K562 (cell line): Measurements from ENCODE around the gene CAST. TPM values are rescaled to one million over a fixed set of nuclear protein-coding genes. Genes with fewer than 3 reads are reported as not detected.

ENCODE experiments used
- CBX5 ChIP-seq: IDR thresholded peaks from 2 replicates; pipeline ENCODE4 v1.6.1; 2014; ENCODE audit warnings: low read depth, borderline replicate concordance
- CHD2 ChIP-seq: IDR thresholded peaks from 2 replicates; pipeline ENCODE4 v1.6.1; 2011; ENCODE audit warnings: low read depth, low read length
- DACH1 ChIP-seq: fragments of 450-650 bp; IDR thresholded peaks from 2 replicates; pipeline ENCODE4 v1.6.1; 2018; ENCODE audit not compliant: partially characterized antibody
- DIDO1 ChIP-seq: fragments of 450-650 bp; IDR thresholded peaks from 2 replicates; pipeline ENCODE4 v1.6.1; 2016; ENCODE audit warnings: low read depth, missing biosample characterization, missing genetic modification characterization
- EWSR1 ChIP-seq: fragments of 450-650 bp; IDR thresholded peaks from 2 replicates; pipeline ENCODE4 v1.6.1; 2018; ENCODE audit warnings: borderline replicate concordance, mild to moderate bottlenecking, low read depth, moderate library complexity; ENCODE audit not compliant: partially characterized antibody
- EZH2 ChIP-seq: IDR thresholded peaks from 2 replicates; pipeline ENCODE4 v1.6.1; 2012; ENCODE audit warnings: low read depth, mild to moderate bottlenecking, inconsistent platforms, low read length, borderline replicate concordance
- JUN ChIP-seq, 2 experiments: sonication (generic) in 1 of 2; formaldehyde crosslinking in 1 of 2; IDR thresholded peaks; 2 replicates each; pipeline versions ENCODE4 v1.6.1 to v1.8.0; 2012 to 2022; ENCODE audit warnings: borderline replicate concordance in 2 of 2, mild to moderate bottlenecking in 2 of 2, improper control_type of control experiment in 1 of 2, low read depth in 1 of 2, low read length in 1 of 2, missing genetic modification reagents in 1 of 2
- KLF13 ChIP-seq: fragments of 450-650 bp; IDR thresholded peaks from 2 replicates; pipeline ENCODE4 v1.6.1; 2016; ENCODE audit warnings: missing genetic modification characterization, low read depth, mild to moderate bottlenecking, missing compliant biosample characterization, moderate library complexity, borderline replicate concordance
- MAZ ChIP-seq, 2 experiments: fragments of 450-650 bp in 1 of 2; sonication (generic) in 1 of 2; formaldehyde crosslinking; IDR thresholded peaks in 1 of 2; conservative IDR thresholded peaks in 1 of 2; 2 replicates each; pipeline versions ENCODE4 v1.4.0 to v1.5.0; 2020; ENCODE audit warnings: mild to moderate bottlenecking in 1 of 2, missing genetic modification reagents in 1 of 2
- NCOA4 ChIP-seq: fragments of 450-650 bp; IDR thresholded peaks from 2 replicates; pipeline ENCODE4 v1.6.1; 2018; ENCODE audit warnings: mild to moderate bottlenecking; ENCODE audit not compliant: partially characterized antibody
- NR2C1 ChIP-seq, 2 experiments: fragments of 450-650 bp; IDR thresholded peaks; 2 replicates each; pipeline ENCODE4 v1.6.1; 2017; ENCODE audit warnings: mild to moderate bottlenecking in 2 of 2, antibody characterized with exemption in 1 of 2, inconsistent platforms in 1 of 2, missing compliant biosample characterization in 1 of 2, missing genetic modification characterization in 1 of 2
- PCBP2 ChIP-seq: fragments of 200-400 bp; formaldehyde crosslinking; IDR thresholded peaks from 2 replicates; pipeline ENCODE4 v1.6.1; 2018; ENCODE audit warnings: low read length, low read depth, mild to moderate bottlenecking, moderate library complexity; ENCODE audit not compliant: poor library complexity, severe bottlenecking
- POLR2AphosphoS2 ChIP-seq: IDR thresholded peaks from 2 replicates; pipeline ENCODE4 v1.6.1; 2012; ENCODE audit warnings: low read length, improper control_type of control experiment
- PYGO2 ChIP-seq: fragments of 450-650 bp; IDR thresholded peaks from 2 replicates; pipeline ENCODE4 v1.6.1; 2016; ENCODE audit warnings: mild to moderate bottlenecking, missing genetic modification characterization, moderate library complexity, missing compliant biosample characterization
- SMARCA4 ChIP-seq: fragments of 450-650 bp; IDR thresholded peaks from 2 replicates; pipeline ENCODE4 v1.6.1; 2016
- SREBF2 ChIP-seq: sonication (generic); formaldehyde crosslinking; IDR thresholded peaks from 2 replicates; pipeline ENCODE4 v1.4.0; 2020; ENCODE audit warnings: mild to moderate bottlenecking, missing genetic modification reagents
- TCFL5 ChIP-seq: fragments of 250-450 bp; sonication (Bioruptor Pico); conservative IDR thresholded peaks from 2 replicates; pipeline ENCODE4 v1.6.1; 2021; ENCODE audit warnings: mild to moderate bottlenecking, moderate library complexity, matching md5 sums
- ZBTB8A ChIP-seq: fragments of 450-650 bp; IDR thresholded peaks from 2 replicates; pipeline ENCODE4 v1.6.1; 2018; ENCODE audit warnings: mild to moderate bottlenecking, moderate library complexity; ENCODE audit not compliant: partially characterized antibody
- ZNF41 ChIP-seq: fragments of 250-450 bp; sonication (Bioruptor Pico); conservative IDR thresholded peaks from 2 replicates; pipeline ENCODE4 v1.4.0; 2020; ENCODE audit warnings: mild to moderate bottlenecking
- ZNF57 ChIP-seq: fragments of 450-650 bp; formaldehyde crosslinking; IDR thresholded peaks from 2 replicates; pipeline ENCODE4 v1.4.0; 2020; ENCODE audit warnings: mild to moderate bottlenecking, moderate library complexity
- ZNF717 ChIP-seq: fragments of 250-450 bp; sonication (Bioruptor Pico); IDR thresholded peaks from 2 replicates; pipeline ENCODE4 v1.5.0; 2021
- polyA plus RNA-seq, 8 experiments: library from polyadenylated mRNA; depleted of rRNA in 4 of 8; stranded (reverse) in 5 of 8; unstranded in 3 of 8; fragments of >200 nt; fragmentation: Nextera tagmentation in 2 of 8; fragmentation: Illumina TruSeq in 1 of 8; extraction: Ambion mirVana in 2 of 8; extraction: Trizol in 1 of 8; gene quantifications; 2 replicates each; pipeline versions ENCODE4 v1.2.1 to v1.2.3, GENCODE V29; 2011 to 2014; ENCODE audit warnings: inconsistent platforms in 1 of 8, missing spikeins in 1 of 8
- total RNA-seq, 7 experiments: library from RNA; depleted of rRNA in 6 of 7; stranded (reverse); fragments of >200 nt in 6 of 7; fragmentation: Illumina TruSeq in 2 of 7; extraction: Trizol in 2 of 7; gene quantifications; 2 replicates each; pipeline versions ENCODE4 v1.2.1 to v1.2.3, GENCODE V29; 2011 to 2021; ENCODE audit warnings: low replicate concordance in 1 of 7
- TF ChIP-seq, protein P1 (sequence below): fragments of 450-650 bp; IDR thresholded peaks from 2 replicates; pipeline ENCODE4 v1.6.1; 2014; ENCODE audit warnings: low read depth, mild to moderate bottlenecking, moderate library complexity, borderline replicate concordance
- TF ChIP-seq, protein P2 (sequence below): fragments of 450-650 bp; IDR thresholded peaks from 2 replicates; pipeline ENCODE4 v1.6.1; 2017; ENCODE audit warnings: antibody characterized with exemption, mild to moderate bottlenecking

Gene CAST
- total and polyA plus RNA-seq, 9 of the 15 experiments (the other 6 are each of a cell fraction or from before 2014, with no cell fraction given): 55.5 to 136 (median 86.1) TPM

DNA sequence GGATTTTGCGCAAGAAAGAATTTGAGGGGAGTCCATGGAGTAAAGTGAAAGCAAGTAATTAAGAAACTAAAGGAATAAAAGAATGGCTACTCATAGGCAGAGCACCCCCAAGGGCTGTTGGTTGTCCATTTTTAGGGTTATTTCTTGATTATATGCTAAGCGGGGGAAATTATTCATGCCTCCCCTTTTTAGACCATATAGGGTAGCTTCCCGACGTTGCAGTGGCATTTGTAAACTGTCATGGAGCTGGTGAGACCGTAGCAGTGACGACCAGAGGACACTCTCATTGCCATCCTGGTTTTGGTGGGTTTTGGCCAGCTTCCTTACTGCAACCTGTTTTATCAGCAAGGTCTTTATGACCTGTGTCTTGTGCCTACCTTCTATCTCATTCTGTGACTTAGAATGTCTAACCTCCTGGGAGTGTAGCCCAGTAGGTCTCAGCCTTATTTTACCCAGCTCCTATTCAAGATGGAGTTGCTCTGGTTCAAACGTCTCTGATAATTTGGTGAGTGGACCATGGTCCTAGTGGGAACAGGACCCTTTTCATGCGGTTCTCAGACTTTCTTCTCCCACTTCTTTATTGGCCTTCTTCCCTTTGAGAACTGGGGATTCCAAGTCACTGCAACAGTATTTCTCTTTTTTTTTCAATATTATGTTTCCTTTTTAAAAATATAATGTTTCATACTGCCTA, 146.8 kb downstream of the CAST start (continued):
- TF ChIP-seq SREBF2 (CRISPR knock-in tag) (no peak), ZNF41 (CRISPR knock-in tag) (peak; percentile 95), EZH2 (no peak), EWSR1 (no peak), POLR2AphosphoS2 (no peak), SMARCA4 (no peak), ZNF57 (CRISPR knock-in tag) (peak; percentile 84; the same call in 1 of the 2 replicates), JUN (IDR thresholded peaks at IDR 0.05; ENCODE audit: borderline replicate concordance, low read depth, low read length) (no peak), JUN (CRISPR knock-in tag; IDR thresholded peaks at IDR 0.05; ENCODE audit: borderline replicate concordance) (no peak), ZBTB8A (no peak), ZNF717 (CRISPR knock-in tag) (0 out of 2 replicates have a peak, but pooled peaks have one; percentile 58), PCBP2 (no peak), TCFL5 (CRISPR knock-in tag) (peak; percentile 93), PYGO2 (tag) (peak; percentile 98), CHD2 (no peak), MAZ (CRISPR knock-in tag; conservative IDR thresholded peaks at IDR 0.05 in 1 of 2, IDR thresholded peaks at IDR 0.05 in 1 of 2) (peak in 1 of 2 experiments; percentile 97; a peak in 2 of 4 replicates), KLF13 (peak; percentile 72; the same call in 1 of the 2 replicates), NR2C1 (IDR thresholded peaks at IDR 0.05) (no peak), NR2C1 (tag; IDR thresholded peaks at IDR 0.05) (peak; percentile 95), DIDO1 (peak; percentile 77; the same call in 1 of the 2 replicates), DACH1 (no peak), CBX5 (no peak), NCOA4 (no peak)
- TF ChIP-seq, protein P1, sequence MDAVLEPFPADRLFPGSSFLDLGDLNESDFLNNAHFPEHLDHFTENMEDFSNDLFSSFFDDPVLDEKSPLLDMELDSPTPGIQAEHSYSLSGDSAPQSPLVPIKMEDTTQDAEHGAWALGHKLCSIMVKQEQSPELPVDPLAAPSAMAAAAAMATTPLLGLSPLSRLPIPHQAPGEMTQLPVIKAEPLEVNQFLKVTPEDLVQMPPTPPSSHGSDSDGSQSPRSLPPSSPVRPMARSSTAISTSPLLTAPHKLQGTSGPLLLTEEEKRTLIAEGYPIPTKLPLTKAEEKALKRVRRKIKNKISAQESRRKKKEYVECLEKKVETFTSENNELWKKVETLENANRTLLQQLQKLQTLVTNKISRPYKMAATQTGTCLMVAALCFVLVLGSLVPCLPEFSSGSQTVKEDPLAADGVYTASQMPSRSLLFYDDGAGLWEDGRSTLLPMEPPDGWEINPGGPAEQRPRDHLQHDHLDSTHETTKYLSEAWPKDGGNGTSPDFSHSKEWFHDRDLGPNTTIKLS: no peak
- TF ChIP-seq, protein P2, sequence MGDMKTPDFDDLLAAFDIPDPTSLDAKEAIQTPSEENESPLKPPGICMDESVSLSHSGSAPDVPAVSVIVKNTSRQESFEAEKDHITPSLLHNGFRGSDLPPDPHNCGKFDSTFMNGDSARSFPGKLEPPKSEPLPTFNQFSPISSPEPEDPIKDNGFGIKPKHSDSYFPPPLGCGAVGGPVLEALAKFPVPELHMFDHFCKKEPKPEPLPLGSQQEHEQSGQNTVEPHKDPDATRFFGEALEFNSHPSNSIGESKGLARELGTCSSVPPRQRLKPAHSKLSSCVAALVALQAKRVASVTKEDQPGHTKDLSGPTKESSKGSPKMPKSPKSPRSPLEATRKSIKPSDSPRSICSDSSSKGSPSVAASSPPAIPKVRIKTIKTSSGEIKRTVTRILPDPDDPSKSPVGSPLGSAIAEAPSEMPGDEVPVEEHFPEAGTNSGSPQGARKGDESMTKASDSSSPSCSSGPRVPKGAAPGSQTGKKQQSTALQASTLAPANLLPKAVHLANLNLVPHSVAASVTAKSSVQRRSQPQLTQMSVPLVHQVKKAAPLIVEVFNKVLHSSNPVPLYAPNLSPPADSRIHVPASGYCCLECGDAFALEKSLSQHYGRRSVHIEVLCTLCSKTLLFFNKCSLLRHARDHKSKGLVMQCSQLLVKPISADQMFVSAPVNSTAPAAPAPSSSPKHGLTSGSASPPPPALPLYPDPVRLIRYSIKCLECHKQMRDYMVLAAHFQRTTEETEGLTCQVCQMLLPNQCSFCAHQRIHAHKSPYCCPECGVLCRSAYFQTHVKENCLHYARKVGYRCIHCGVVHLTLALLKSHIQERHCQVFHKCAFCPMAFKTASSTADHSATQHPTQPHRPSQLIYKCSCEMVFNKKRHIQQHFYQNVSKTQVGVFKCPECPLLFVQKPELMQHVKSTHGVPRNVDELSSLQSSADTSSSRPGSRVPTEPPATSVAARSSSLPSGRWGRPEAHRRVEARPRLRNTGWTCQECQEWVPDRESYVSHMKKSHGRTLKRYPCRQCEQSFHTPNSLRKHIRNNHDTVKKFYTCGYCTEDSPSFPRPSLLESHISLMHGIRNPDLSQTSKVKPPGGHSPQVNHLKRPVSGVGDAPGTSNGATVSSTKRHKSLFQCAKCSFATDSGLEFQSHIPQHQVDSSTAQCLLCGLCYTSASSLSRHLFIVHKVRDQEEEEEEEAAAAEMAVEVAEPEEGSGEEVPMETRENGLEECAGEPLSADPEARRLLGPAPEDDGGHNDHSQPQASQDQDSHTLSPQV: peak; percentile 99
